NCI-H1694 treated with DMSO at 0.1 percent for 48 hours (cell line): ENCODE measurements around the gene ZNF853.

Experiments used
- DNase-seq: peaks from one replicate; lab custom pipeline; 2025; lab: John Stamatoyannopoulos, UW

Gene ZNF853

DNA sequence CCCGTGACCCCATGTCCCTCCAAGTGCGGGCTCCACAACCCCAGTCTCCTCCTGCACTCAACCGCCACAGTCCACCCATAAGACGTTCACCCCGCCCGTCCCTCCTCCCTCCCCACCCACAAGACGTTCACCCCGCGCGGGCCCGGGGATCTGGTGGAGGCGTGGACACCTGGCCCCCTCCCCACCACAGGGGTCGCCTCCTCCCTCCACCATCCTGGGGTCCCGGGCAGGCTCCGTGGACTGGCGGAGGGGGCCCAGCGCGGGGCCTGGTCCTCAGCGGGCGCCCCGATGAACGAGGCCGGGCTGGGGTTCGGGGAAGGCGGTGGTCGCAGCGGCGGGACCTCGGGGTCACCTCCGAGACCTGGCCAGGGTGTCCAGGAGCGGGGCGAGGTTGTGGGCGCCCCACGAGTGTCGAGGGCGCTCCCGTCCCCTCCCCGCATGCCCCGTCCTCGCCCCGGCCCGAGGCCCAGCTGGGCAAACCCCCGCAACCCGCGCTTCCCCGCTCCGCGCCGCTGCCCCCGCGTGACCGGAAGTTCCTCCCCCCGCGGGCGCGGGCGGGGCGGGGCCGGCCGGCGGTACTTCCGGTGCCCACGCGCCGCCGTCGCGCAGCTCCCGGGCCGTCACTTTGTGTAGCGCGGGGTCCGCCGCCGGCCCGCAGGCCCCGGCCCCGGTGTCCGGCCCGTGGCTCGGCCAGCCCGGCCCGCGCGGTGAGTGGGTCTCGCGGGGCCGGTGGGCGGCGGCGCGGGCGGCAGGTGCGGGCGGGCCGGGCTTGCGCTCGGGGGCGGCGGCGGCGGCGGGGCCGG, 21.5 kb downstream of the ZNF853 start, which contains the start of gene ZNF316:
Gene ZNF316, plus strand, starts transcription at position 578 of the 803 bp plus-strand sequence. CDS start 5,092 bp downstream, outside the sequence.
- no peak for DNase-seq

DNA sequence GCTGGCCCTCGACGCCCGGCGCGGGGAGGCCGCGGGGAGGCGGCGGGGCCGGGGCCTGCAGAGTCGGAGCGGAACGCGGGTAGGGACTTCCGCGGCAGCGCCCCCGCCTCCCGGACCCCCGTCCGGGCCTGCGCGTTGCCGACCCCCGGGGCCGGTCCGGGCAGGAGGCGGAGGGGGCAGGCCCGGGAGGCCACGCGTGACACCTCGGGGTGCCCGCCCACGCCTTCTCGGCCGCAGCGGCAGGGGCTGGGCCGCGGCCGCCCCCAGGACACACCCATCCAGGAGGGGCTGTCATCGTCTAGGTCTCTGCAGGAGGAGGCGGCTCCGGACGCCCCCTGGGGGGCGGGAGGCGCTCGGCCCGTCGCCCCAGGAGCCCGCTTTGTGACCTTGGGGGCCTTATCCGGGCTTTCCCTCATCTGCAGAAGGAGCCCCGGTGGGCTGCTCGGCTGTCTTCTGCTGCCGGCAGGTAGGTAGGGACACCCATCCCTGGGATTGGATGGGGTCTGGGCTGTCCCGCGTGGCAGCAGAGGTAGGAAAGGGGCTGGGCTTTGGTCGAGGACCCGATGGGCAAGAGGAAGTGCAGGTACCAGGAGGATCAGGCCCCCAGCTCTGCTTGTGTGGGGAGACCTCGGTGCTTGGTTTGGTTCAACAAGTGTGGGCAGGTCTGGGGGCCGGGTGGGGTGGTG, 22.3 kb downstream of the ZNF853 start:
- DNase-seq, result peak; percentile 6

DNA sequence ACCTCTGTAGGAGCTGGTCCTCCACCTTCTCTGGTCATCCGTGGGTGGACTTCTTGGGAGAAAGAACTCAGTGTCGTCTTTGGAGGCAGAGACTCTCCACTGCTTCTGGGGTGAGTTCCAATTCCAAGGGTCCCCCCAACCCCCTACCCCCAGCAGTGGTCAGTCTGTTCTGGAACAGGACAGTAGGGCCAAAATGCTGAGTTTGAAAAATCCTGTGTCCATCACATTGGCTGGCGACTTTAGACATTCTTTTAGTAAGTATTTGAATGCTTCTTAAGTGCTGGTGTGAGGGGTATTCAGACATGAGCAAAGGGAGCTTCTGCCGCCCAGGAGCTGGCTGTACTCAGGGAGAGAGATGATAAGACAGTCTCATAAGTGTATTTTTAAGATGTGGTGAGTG, 23.6 kb downstream of the ZNF853 start:
- no peak for DNase-seq

DNA sequence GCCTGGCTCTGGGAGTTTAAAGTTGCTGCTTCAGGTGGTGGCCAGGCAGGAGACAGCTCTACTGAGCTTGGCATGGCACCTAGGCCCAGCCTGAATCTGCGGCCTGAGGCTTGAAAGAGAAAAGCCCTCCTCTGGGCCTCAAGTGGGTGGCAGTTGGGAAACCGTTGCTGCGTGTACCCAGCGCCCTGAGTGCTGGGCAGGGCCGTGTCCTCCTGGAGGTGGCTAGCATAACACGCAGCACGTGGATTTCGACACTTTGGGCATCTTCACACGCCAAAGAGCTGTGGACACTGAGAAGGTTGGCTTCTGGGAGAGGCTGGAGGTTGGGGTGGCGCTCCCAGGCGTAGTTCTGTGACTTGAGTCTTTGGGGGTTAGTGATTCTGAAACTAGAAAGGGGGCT, 24.2 kb downstream of the ZNF853 start:
- no peak for DNase-seq

DNA sequence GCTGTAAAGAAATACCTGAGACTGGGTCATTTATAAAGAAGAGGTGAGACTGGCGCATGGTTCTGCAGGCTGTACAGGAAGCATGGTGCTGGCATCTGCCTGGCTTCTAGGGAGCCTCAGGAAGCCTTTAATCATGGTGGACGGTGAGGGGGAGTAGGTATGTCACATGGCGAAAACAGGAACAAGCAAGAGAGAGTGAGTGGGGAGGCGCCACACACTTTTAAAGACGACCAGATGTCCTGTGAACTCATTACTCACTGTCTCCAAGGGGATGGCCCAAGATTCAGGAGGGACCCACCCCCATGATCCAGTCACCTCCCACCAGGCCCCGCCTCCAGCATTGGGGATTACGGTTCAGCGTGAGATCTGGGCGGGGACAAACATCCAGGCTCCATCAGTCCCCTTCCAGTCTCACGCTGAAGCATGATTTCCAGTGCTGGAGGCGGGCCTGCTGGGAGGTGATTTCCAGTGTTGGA, 24.9 kb downstream of the ZNF853 start:
- no peak for DNase-seq

DNA sequence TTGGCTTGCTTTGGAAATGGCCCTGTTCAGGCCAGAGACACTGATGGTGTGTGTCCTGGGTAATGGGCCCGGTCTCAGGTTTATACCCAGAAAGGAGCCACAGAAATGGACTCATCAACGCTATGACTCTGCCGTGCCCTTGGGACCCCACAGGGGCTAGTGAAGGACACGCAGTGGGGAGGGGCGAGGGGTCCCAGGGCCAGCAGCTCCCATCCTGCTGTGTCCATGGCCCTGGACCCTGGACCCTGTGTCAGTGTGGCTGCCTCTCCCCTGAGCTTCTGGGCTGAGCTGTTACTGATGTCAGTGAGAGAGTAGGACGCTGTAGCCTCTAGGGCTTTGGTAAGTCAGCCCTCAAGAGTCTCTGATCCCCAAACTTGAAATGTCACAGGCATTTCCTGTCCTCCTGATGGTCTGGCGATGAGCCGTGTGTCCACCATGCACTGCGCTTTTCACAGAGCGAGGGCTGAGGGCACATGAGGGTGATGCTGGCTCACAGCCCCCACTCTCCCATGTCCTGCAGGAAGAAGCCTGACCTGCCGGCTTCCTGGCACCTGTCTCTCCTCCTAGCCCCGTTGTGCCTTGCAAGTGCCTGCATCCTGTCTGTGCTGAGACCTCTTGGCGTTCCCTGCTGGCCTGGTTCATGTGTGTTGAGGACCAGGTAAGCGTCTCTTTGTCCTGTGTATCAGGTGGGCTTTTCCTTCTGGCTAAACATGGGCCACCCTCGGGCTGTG, 26.1 kb downstream of the ZNF853 start:
- DNase-seq, result no peak

DNA sequence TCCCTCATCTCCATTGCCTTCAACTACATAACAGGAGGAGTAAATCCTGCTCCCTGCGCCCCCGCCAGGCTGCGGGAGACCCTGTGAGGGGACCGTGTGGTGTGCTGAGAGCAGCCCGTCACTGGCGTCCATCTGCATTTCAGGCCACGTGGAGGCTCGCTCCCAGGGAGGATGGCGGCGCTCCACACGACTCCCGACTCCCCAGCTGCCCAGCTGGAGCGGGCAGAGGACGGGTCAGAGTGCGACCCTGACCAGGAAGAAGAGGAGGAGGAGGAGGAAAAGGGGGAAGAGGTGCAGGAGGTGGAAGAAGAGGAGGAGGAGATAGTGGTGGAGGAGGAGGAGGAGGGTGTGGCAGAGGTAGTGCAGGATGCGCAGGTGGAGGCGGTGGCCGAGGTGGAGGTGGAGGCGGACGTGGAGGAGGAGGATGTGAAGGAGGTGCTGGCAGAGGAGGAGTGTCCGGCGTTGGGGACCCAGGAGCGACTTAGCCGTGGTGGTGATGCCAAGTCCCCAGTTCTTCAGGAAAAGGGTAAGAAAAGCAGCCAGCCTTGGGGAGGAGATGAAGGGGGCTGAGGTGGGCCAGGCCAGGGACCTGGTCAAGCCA, 26.9 kb downstream of the ZNF853 start:
- DNase-seq, result no peak

DNA sequence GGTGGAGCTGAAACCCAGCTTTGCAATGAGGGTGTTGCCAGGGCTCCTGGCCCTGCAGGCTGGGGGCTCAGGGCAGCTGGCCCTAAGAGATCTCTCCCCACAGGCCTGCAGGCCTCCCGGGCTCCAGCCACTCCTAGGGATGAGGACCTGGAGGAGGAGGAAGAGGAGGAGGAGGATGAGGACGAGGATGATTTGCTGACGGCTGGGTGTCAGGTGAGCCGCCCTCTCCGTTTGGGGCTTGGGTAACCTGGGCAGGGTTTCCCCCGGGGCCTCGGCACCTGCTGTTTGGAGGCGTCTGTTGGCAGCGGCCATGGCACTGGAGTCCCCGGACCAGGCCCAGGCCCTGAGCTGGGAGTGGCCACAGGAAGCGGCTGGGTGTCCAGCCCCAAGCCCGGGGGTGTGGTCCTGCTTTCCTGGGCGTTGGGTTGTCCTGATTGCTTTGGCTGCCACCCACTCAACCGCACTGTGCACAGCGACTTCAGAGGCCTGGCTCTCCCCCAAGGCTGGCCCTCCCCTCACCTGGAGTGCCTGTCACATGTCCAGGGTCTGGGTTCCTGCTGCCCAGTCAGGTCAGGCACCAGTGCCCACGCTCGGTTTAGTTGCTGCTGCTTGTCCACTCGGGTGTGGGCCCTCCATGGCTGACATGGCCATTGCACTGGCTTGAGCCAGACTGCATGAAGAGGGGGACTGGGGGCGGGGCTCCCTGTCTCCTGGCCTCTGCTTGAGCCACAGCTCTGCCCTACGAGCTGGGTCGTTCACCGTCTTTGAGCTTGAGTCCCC, 27.6 kb downstream of the ZNF853 start:
- DNase-seq, result no peak

DNA sequence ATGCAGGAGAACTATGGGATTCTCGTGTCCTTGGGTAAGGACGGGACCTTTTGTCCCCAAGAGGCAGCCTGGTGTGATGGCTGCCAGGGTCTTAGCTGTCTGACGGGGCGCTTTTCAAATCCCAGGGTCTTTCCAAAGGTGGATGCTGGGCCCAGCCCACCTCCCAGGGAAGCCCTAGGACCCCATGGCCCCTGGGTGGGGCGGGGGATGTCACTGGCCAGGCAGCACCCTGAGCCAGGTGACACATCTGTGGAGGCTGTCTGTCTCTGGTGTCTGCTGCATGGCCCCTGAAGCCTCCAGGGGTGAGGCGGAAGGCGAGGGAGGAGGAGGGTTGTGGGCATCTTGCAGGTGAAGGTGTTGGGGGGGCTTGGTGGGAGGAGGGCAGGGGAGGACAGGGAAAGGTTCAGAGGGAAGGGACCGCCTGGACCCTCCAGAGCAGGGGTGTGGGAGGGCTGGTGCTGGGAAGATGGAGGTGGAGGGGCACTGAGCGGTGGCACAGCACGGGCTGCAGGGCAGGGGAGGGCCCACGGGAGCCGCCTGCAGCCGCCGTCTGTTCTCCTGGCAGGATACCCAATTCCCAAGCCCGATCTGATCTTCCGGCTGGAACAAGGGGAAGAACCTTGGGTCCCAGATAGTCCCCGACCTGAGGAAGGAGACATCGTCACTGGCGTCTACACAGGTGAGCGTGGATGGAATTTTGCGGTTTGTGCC, 28.7 kb downstream of the ZNF853 start:
- no peak for DNase-seq

DNA sequence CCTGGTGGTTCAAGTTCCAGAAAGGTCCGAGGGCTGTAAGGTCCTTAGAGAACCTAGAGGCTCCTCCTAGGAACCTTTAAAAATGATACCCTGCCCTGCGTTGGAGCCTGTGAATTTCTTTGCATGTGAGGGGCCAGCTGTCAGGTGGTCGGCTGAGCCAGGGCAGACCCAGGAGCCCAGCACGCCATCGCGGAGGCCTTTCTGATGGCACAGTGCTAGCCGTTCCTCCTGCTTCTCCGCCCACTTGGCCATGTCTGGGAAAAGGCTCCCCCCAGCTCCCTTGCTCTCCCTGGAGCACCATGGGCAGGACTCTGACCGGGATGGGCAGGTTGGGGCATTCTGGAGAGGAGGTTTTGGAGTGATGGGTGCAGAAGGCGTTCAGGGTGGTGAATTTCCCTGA, 29.3 kb downstream of the ZNF853 start:
- DNase-seq, result no peak

DNA sequence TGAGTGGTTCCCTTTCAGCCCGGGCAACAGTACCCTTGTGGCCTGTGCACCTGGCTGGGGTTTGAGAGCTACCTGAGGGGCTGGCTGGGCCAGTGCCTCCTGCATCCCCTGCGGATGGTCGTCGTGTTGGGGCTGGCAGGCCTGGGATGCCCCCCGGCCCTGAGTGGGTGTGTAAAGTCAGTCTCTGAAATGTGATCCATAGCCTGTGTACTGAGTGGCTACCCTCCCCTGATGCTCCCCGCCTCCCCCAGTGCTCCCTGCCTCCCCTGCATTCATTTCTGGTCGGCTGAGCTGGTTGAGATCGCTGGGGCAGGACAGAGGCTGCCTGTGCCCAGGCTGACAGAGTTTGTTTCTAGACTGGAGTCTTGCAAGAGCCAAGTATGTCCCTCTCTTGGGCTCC, 31.1 kb downstream of the ZNF853 start:
- no peak for DNase-seq

DNA sequence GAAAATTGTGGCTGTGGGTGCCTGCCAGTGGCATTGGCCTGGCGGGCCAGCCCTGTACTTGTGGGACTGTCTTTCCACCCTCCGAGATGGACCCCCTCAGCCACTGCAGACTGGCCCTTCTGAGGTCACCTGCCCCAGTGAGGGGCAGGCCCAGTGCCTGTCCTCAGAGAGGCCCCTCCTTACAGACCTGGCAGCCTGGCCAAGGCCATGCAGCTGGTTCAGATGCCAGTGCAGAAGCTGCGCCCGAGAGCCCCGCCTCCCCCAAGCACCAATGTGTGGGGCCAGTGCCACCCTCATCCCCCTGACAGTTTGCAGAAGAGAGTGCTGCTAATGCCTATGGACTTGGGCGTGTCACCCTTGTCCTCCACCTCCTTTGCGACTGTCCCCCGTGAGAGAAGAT, 31.7 kb downstream of the ZNF853 start:
- no peak for DNase-seq

DNA sequence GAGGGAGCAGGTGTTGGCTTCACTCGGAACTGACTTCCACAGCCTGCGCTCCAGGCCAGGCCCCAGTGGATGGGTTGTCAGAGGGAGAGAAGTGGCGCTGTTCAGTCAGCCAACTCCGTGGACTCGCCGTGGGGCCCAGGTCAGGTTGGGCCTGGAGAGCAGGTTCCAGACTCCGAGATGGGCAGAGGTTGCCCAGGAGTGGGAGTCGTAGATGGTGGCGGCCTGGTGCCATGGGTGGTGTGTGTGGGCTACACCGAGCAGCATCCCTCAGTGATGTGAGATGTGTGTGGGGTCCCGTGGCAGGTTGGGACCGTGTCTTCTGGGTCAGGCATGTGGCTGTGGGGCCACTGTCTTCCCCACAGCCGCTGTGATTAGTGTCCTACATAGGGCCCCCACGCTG, 32.1 kb downstream of the ZNF853 start:
- no peak for DNase-seq

DNA sequence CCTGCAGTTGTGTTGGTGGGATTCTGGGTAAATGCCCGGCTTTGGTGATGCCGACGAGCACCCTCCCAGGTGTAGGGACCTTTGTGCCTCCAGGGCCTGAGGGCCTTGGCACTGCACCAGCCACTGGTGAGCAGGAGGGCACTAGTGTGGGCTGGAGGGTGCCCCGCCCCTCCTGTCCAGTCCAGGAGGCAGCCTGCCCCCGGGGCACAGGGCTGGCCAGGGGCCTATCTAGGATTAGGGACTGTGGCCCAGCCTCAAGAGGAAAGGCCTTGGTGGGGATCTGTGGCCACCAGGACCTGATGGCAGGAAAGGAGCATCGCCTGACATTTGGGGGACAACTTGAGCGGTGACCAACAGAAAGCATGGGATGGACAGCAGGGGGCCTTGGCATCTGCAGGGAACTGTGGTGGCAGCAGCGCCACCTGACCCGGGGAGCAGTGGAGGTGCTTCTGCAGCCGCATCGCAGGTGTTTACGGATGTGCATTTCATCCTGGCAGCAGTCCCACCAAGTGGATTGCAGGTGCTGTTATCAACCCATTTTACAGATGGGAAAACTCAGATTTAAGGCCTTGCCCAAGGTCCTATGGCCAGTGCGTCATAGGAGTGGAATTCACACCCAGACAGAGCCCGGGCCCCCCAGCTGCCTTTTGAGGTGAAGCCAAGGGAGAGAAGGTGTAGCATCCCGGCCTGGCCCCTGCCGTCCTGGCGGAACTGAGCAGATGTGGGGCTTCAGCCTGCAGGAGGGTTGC, 32.8 kb downstream of the ZNF853 start:
- DNase-seq, result no peak

DNA sequence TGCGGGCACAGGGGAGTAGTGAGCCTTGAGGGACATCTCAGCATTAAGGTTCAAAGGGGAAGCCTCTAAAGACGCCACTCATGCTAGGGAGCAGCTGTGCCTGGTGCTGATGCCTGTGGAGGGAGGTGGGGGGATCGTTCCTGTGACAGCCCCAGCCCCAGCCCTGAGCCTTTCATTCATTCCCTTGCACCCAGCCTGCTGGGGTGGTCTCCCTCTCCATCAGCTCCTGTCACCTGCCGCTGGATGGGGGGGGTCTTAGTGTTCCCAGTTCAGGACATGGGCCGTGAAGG, 33.4 kb downstream of the ZNF853 start:
- DNase-seq, result no peak

DNA sequence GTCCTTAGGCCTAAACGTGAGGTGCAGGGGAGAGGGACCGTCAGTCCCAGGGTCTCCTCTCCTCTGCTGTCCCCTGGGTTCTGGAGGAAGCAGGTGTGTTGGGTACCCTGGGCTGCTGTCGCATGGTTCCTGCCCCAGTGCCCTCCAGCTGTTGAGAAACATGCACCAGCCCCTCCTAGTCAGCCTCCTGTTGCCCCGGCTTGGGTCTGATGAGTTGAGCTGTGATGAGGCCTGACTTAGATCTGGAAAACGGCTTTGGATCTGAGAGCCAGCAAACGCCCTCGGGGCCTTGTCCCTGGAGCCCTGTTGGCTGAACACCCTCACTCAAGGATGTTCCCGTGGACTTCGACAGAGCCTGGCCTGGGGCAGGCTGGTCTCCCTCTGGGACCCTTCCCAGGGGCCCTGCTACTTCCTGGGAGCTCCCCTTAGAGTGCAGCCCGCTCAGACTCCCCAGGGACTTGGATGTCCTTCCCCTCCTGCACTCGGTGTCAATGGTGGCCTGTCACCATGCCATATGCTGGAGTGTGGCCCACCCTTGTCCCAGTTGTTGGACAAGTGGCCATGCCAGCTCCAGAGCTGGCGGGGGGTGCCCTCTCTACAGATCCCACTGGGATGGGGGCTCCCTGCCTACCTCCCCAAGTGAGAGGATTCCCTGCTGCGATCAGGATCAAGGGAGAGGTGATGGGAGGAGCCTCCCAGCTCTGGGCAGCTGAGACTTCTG, 34.0 kb downstream of the ZNF853 start:
- DNase-seq, result no peak

DNA sequence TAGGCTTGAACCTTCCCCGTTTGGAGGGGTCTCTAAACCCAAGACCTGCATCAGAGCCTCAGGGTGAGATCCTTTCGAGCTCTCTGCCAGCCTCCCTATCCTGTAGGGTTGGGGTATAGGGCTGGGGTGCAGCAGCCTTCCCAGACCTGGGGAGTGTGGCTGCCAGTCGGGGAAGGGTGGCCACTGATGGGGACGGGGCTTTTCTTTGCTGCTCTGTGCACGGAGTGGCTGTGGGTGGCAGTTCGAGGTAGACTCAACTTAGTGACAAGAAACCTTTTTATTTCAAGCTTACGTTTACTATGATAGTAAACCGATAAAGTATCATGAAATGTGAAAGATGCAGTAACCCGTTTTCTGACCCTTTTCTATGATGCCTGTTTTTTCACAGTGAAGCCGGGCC, 34.7 kb downstream of the ZNF853 start:
- no peak for DNase-seq

DNA sequence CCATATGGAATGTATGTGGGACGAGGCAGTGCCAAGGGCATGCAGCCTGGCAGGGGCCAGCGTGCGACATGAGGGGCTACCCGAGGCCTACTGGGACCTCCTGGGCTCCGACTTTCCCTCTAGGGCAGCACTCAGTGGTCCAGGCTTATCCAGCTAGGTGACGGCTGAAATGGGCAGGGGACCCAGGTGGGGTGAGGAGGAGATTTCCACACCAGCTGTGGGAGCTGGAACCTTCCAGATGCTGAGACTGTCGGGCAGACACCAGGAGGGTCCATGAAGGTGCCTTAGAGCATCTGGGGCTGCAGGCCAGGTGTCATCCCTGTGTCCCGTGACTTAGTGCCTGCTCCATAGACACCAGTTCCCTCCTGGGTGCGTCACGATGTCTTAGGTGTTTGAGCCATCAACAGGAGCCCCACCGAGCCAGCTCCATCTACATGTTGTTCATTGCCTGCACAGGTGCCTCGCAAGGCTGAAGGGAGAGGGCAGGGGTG, 35.2 kb downstream of the ZNF853 start:
- no peak for DNase-seq

DNA sequence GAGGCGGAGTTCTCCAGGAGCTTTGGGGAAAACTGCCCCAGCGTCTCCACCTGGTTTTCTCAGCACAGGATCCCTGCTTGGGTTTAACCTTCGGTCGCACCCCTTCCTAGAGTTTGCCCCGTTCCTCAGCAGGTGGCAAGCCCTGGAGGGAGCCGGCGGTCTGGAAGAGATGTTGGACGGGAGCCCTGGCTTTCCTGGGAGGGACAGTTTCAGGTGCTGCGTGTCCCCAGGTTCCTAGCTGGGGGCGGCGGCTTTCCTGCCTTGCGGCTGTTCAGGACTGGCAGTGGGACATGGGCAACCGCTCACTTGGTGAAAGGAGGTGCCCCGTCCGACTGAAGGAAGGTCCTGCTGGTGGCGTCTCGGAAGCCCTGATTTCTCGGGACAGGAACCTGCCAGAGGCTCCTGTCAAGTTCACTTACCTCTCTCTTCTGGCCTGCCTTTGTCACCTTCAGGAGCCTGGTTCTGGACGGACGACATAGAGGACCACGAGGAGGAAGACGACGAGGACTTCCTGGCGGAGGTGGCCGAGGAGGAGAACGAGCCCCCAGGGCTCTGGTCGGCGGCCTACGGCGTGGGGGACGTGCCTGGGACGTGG, 36.5 kb downstream of the ZNF853 start:
- no peak for DNase-seq
